ENCODE data around the gene HOPX.
A peak's percentile ranks its signal among the peaks of the same experiment; 100 is the strongest.
"Not testable (repeated sequence)": the region's sequence is repeated elsewhere in the genome, so short reads cannot be mapped to it uniquely, and the experiment has no call there.

The HOPX gene

GRCh38 chr4:56681158-56681852 lies at the start of gene HOPX:
HOPX (minus strand) TSS chr4:56681296; CDS start chr4:56657816, 23,480 bp downstream.
- DNase-seq (ENCODE audit: low read depth in 2 of 2), result peak; percentile 41 to 67

GRCh38 chr4:56730097-56730496 lies 49.0 kb upstream of the HOPX start:
- no peak for DNase-seq (ENCODE audit: low read depth in 2 of 2)

- no peak for DNase-seq (ENCODE audit: low read depth in 2 of 2)
These were observed 47.4 kb upstream of the HOPX start for GRCh38 chr4:56728512-56728911.

GRCh38 chr4:56727150-56727549 lies 46.1 kb upstream of the HOPX start:
- DNase-seq (ENCODE audit: low read depth in 2 of 2), result no peak

- DNase-seq (ENCODE audit: low read depth in 2 of 2), result not testable (repeated sequence)
These were observed 45.5 kb upstream of the HOPX start for GRCh38 chr4:56726593-56726992.

GRCh38 chr4:56723659-56724230 lies 42.6 kb upstream of the HOPX start:
- no peak for DNase-seq (ENCODE audit: low read depth in 2 of 2)

GRCh38 chr4:56723201-56723605 lies 42.1 kb upstream of the HOPX start:
- DNase-seq (ENCODE audit: low read depth in 2 of 2), result peak; percentile 30 to 44

GRCh38 chr4:56708146-56708545 lies 27.1 kb upstream of the HOPX start:
- DNase-seq (ENCODE audit: low read depth in 2 of 2), result no peak

GRCh38 chr4:56705966-56706365 lies 24.9 kb upstream of the HOPX start:
- no peak for DNase-seq (ENCODE audit: low read depth in 2 of 2)

GRCh38 chr4:56705334-56705733 lies 24.2 kb upstream of the HOPX start:
- no peak for DNase-seq (ENCODE audit: low read depth in 2 of 2)

- DNase-seq (ENCODE audit: low read depth in 2 of 2), result no peak
These were observed 23.2 kb upstream of the HOPX start for GRCh38 chr4:56704089-56704871.

- no peak for DNase-seq (ENCODE audit: low read depth in 2 of 2)
These were observed 22.3 kb upstream of the HOPX start for GRCh38 chr4:56703378-56703777.

- no peak for DNase-seq (ENCODE audit: low read depth in 2 of 2)
These were observed 20.5 kb upstream of the HOPX start for GRCh38 chr4:56701644-56702043.

- no peak for DNase-seq (ENCODE audit: low read depth in 2 of 2)
These were observed 20.0 kb upstream of the HOPX start for GRCh38 chr4:56701161-56701480.

- no peak for DNase-seq (ENCODE audit: low read depth in 2 of 2)
These were observed 18.5 kb upstream of the HOPX start for GRCh38 chr4:56699537-56700105.

GRCh38 chr4:56698329-56698728 lies 17.2 kb upstream of the HOPX start:
- no peak for DNase-seq (ENCODE audit: low read depth in 2 of 2)

GRCh38 chr4:56696056-56696455 lies 15.0 kb upstream of the HOPX start:
- DNase-seq (ENCODE audit: low read depth in 2 of 2), result no peak

- DNase-seq (ENCODE audit: low read depth in 2 of 2), result not testable (repeated sequence)
These were observed 12.4 kb upstream of the HOPX start for GRCh38 chr4:56693476-56693875.

- DNase-seq (ENCODE audit: low read depth in 2 of 2), result no peak
These were observed 11.5 kb upstream of the HOPX start for GRCh38 chr4:56692576-56692975.

GRCh38 chr4:56691425-56691824 lies 10.3 kb upstream of the HOPX start:
- DNase-seq (ENCODE audit: low read depth in 2 of 2), result no peak

- DNase-seq (ENCODE audit: low read depth in 2 of 2), result no peak
These were observed 9.3 kb upstream of the HOPX start for GRCh38 chr4:56690393-56690792.

GRCh38 chr4:56689201-56689969 lies 8.3 kb upstream of the HOPX start:
- DNase-seq (ENCODE audit: low read depth in 2 of 2), result no peak

Measured in stimulated activated CD4-positive, alpha-beta T cell treated with anti-CD3 and anti-CD28 coated beads, Interleukin-4, amount 100 ng/mL, for 48 hours (primary cell).